Colonic mucosa (tissue), 4 donors: Measurements from ENCODE around the gene CST8. TPM values are rescaled to one million over a fixed set of nuclear protein-coding genes. Genes with fewer than 3 reads are reported as not detected.

Source experiments
- DNase-seq: peaks from one replicate; pipeline ENCODE4 v3.0.0-alpha.2; 2020
- H3K27ac ChIP-seq: fragments of 200-600 bp; one replicate; pipeline ENCODE4 v1.8.0; 2021
- H3K27me3 ChIP-seq: fragments of 200-600 bp; one replicate; pipeline ENCODE4 v1.8.0; 2021
- H3K36me3 ChIP-seq: fragments of 200-600 bp; one replicate; pipeline ENCODE4 v1.8.0; 2021
- H3K4me1 ChIP-seq: fragments of 200-600 bp; one replicate; pipeline ENCODE4 v1.8.0; 2021; ENCODE audit warnings: mild to moderate bottlenecking
- H3K4me3 ChIP-seq: fragments of 200-600 bp; one replicate; pipeline ENCODE4 v1.8.0; 2021
- H3K9ac ChIP-seq, 2 donors: one replicate each; pipeline ENCODE4 v1.7.0; 2013; ENCODE audit warnings: control low read depth in 2 of 2, low read depth in 2 of 2, low read length in 2 of 2
- H3K9me3 ChIP-seq: fragments of 200-600 bp; one replicate; pipeline ENCODE4 v1.8.0; 2021
- CTCF ChIP-seq: fragments of 200-600 bp; IDR thresholded peaks from one replicate; pipeline ENCODE4 v1.8.0; 2022; ENCODE audit warnings: antibody characterized with exemption, mild to moderate bottlenecking
- intact Hi-C: fragments of 100-400 bp; cut with DNase I; formaldehyde crosslinking; loops from one replicate; pipeline ENCODE4 v1.14.1; 2022
- total RNA-seq, 2 donors: library from RNA; stranded (reverse); fragmentation: NEBNext Ultra II Directional in 1 of 2; extraction: Animal tissue kit (Norgen Biotek cat#: 25700) in 1 of 2; gene quantifications; one replicate each; pipeline ENCODE4 v1.2.1, GENCODE V29; 2021
- donor health status: healthy.
- donor health status: DM: no; HTN: no; CAD: no.
- donor health status: DM: no; HTN: no; CAD: no.

CST8 gene
- total RNA-seq, 2 donors from 2014 or later = not detected

GRCh38 chr20:23537030-23537429 is 46.1 kb downstream of the CST8 start:
- H3K27me3 ChIP-seq = no peaks in the 10 kb centered on the region
- H3K4me3 ChIP-seq = no peak overlapping the region
- no peak overlapping the region for H3K27ac ChIP-seq
- no peak for DNase-seq
- no peaks in the 10 kb centered on the region for H3K36me3 ChIP-seq
- no peak overlapping the region for H3K9ac ChIP-seq
- H3K4me1 ChIP-seq = no peaks in the 10 kb centered on the region
- H3K9me3 ChIP-seq = no peaks in the 10 kb centered on the region
- TF ChIP-seq CTCF = no peak
- intact Hi-C loops = loop anchor here (10.0 kb wide), 1 partner anchor 72 kb away; no protein-coding TSS in a partner anchor

DNA sequence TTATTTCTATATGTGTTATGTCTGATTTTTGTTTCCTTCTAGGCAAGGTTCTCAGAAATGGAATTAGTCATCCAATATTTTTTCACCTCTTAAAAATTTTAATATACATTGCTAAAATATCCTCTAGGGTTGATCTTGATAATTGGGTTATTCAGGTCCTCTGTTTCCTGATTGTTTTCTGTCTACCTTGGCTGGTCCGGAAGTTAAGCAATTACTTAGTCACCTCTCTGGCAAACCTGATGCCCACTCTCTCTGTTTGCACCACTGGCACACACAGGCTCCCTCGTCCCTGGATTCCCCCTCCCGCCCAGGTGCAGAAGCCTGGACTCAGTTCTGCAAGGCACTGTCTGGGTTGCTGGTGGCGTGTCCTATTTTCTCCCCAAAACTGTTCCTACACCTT is 49.7 kb downstream of the CST8 start:
- Histone ChIP-seq H3K36me3 (no peaks in the 10 kb centered on the region), H3K27ac (no peak overlapping the region), H3K9ac (no peak overlapping the region), H3K9me3 (no peaks in the 10 kb centered on the region), H3K27me3 (no peaks in the 10 kb centered on the region), H3K4me1 (no peaks in the 10 kb centered on the region), H3K4me3 (no peak overlapping the region)
- TF ChIP-seq CTCF = no peak
- intact Hi-C loops = no loop called here
- no peak for DNase-seq

DNA sequence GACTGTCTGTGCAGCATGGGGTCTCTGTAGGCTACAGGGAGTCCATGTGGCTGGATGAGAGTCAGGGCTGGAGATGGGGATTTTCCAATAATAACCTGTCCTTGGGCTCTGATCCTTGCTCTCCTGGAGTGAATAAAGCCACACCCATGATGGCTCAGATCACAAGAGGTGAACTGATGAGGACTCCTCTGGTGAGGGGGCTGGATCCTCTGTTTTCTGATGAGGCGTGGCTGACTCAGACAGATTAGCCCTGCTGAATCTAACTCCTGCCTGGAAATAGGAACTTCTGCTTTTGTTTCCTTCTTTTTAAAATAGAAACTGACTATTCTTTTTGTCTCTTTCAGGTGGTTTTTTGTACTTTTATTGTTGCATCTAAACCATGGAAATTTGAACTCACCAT is 50.4 kb downstream of the CST8 start:
- no peaks in the 10 kb centered on the region for H3K27me3 ChIP-seq
- H3K27ac ChIP-seq = no peak overlapping the region
- H3K4me3 ChIP-seq = no peak overlapping the region
- H3K9me3 ChIP-seq = no peaks in the 10 kb centered on the region
- no peaks in the 10 kb centered on the region for H3K36me3 ChIP-seq
- H3K4me1 ChIP-seq = no peaks in the 10 kb centered on the region
- intact Hi-C loops = no loop called here
- TF ChIP-seq CTCF = no peak
- no peak overlapping the region for H3K9ac ChIP-seq
- DNase-seq = no peak

- Histone ChIP-seq H3K27ac (no peak overlapping the region), H3K9ac (no peak overlapping the region), H3K4me3 (no peak overlapping the region), H3K36me3 (no peaks in the 10 kb centered on the region), H3K27me3 (no peaks in the 10 kb centered on the region), H3K4me1 (no peaks in the 10 kb centered on the region), H3K9me3 (no peaks in the 10 kb centered on the region)
- no peak for DNase-seq
- TF ChIP-seq CTCF = no peak
- intact Hi-C loops = no loop called here
Measured at GRCh38 chr20:23541776-23542175, 50.9 kb downstream of the CST8 start.

GRCh38 chr20:23542801-23543200 is 51.9 kb downstream of the CST8 start:
- Histone ChIP-seq H3K4me1 (no peaks in the 10 kb centered on the region), H3K36me3 (no peaks in the 10 kb centered on the region), H3K9me3 (no peaks in the 10 kb centered on the region), H3K27ac (no peak overlapping the region), H3K9ac (no peak overlapping the region), H3K4me3 (no peak overlapping the region), H3K27me3 (no peaks in the 10 kb centered on the region)
- TF ChIP-seq CTCF = no peak
- intact Hi-C loops = no loop called here
- DNase-seq = no peak

GRCh38 chr20:23544133-23544532 is 53.2 kb downstream of the CST8 start:
- TF ChIP-seq CTCF = no peak
- intact Hi-C loops = no loop called here
- no peak for DNase-seq

More at GRCh38 chr20:23544133-23544532, 53.2 kb downstream of the CST8 start:
- Histone ChIP-seq H3K36me3 (no peaks in the 10 kb centered on the region), H3K27ac (no peak overlapping the region), H3K9ac (no peak overlapping the region), H3K4me3 (no peak overlapping the region), H3K4me1 (no peaks in the 10 kb centered on the region), H3K9me3 (no peaks in the 10 kb centered on the region), H3K27me3 (no peaks in the 10 kb centered on the region)
